ENCODE data around the gene LPAR1. TPM values are rescaled to one million over a fixed set of nuclear protein-coding genes. Genes with fewer than 3 reads are reported as not detected.
A peak's percentile ranks its signal among the peaks of the same experiment; 100 is the strongest.

Gene LPAR1
- total RNA-seq, 1 experiment from 2014 or later, result 11.0 TPM

DNA sequence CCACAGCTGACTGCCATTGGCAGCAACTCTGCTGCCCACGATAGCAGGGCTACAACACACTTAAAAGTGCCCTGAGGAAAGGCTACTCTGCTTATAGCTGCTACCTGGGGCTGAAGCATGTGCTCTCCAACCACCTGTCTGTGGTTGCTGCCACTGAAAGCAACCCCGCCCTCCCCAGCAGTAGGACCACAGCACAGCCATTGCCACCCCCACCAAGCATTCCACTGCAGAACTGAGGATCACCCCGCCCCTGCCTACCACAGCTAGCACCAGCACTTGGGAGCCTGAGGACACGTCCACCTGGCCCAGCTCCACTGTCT lies 85.8 kb downstream of the LPAR1 start:
- Histone ChIP-seq H3K27ac (ENCODE audit: low read length) (no peak overlapping the region), H3K4me1 (ENCODE audit: control insufficient read depth, insufficient read depth, low read length) (no peaks in the 10 kb centered on the region; the same call in none of the 2 replicates), H3K4me3 (ENCODE audit: low read depth in 2 of 2, low read length in 2 of 2) (no peak overlapping the region; a peak in 1 of 4 replicates), H3K9me3 (ENCODE audit: control insufficient read depth, insufficient read depth, low read depth, low read length) (0 out of 2 replicates have a peak, but pooled peaks cover 6% of the 10 kb centered on the region), H3K36me3 (ENCODE audit: control insufficient read depth, insufficient read depth, low read length) (no peaks in the 10 kb centered on the region), H3K27me3 (ENCODE audit: control insufficient read depth, insufficient read depth, low read length) (no peaks in the 10 kb centered on the region)
- CTCF ChIA-PET, result no interaction called here
- BruUV-seq (replicated peaks), result no TSS peak
- in situ Hi-C loops (cut with HindIII; ENCODE audit: low pct_unique_long_range_greater_than_20kb, low sequenced_read_pairs), result no loop called here
- no peak for DNase-seq (ENCODE audit: low read depth, low spot score)
- POLR2A ChIA-PET, result no interaction called here
- TF ChIP-seq SIN3A (IDR thresholded peaks at IDR 0.05; ENCODE audit: borderline replicate concordance, insufficient read depth, low read depth, low read length), result no peak
- TF ChIP-seq, protein P1, sequence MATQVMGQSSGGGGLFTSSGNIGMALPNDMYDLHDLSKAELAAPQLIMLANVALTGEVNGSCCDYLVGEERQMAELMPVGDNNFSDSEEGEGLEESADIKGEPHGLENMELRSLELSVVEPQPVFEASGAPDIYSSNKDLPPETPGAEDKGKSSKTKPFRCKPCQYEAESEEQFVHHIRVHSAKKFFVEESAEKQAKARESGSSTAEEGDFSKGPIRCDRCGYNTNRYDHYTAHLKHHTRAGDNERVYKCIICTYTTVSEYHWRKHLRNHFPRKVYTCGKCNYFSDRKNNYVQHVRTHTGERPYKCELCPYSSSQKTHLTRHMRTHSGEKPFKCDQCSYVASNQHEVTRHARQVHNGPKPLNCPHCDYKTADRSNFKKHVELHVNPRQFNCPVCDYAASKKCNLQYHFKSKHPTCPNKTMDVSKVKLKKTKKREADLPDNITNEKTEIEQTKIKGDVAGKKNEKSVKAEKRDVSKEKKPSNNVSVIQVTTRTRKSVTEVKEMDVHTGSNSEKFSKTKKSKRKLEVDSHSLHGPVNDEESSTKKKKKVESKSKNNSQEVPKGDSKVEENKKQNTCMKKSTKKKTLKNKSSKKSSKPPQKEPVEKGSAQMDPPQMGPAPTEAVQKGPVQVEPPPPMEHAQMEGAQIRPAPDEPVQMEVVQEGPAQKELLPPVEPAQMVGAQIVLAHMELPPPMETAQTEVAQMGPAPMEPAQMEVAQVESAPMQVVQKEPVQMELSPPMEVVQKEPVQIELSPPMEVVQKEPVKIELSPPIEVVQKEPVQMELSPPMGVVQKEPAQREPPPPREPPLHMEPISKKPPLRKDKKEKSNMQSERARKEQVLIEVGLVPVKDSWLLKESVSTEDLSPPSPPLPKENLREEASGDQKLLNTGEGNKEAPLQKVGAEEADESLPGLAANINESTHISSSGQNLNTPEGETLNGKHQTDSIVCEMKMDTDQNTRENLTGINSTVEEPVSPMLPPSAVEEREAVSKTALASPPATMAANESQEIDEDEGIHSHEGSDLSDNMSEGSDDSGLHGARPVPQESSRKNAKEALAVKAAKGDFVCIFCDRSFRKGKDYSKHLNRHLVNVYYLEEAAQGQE (IDR thresholded peaks at IDR 0.05; ENCODE audit: insufficient read depth in 1 of 2, low read depth in 2 of 2, low read length in 1 of 2), result no peak
- peak; percentile 78 for ATAC-seq
- intact Hi-C loops (cut with micrococcal nuclease; ENCODE audit: unreplicated experiment), result no loop called here

DNA sequence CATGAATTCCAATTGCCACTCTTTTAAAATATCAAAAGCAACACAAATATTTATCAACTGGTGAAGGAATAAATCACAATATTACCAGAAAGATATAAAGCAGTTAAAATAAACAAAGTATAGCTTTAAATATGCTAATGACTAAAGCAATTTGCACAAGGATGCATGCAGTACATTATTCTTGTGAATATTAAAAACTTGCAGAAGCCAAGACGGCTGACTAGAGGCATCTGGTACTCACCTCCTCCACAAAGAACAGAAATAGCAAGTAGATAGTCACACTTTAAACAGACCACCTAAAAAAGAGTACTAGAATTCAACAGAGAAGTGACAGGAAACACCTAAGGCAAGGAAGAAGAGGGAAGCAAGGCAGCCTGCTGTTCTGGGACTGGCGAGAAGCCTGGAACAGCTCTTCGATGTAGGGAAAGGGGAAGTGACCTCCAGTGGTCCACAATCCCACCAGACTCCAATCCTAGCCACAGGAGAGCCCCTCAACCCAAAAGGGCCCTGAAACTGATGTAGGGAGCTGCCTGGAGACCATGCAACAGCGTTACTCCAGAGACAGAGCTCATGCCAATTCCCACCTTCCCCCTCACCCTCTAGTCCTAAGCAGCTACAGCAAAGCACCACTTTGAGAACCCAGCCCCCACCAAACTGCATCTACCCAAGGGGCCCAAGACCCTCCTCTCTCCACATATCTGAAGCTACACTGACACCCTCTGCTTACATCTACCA lies 86.3 kb downstream of the LPAR1 start:
- H3K4me3 ChIP-seq (ENCODE audit: low read depth in 2 of 2, low read length in 2 of 2), result peak overlapping the region in 1 of 2 experiments; percentile 25; a peak in 2 of 4 replicates
- no TSS peak for BruUV-seq (replicated peaks)
- no peak for TF ChIP-seq SIN3A (IDR thresholded peaks at IDR 0.05; ENCODE audit: borderline replicate concordance, insufficient read depth, low read depth, low read length)
- no peak for TF ChIP-seq POLR2AphosphoS5 (IDR thresholded peaks at IDR 0.05; ENCODE audit: low read depth, low read length)
- TF ChIP-seq, protein P2, sequence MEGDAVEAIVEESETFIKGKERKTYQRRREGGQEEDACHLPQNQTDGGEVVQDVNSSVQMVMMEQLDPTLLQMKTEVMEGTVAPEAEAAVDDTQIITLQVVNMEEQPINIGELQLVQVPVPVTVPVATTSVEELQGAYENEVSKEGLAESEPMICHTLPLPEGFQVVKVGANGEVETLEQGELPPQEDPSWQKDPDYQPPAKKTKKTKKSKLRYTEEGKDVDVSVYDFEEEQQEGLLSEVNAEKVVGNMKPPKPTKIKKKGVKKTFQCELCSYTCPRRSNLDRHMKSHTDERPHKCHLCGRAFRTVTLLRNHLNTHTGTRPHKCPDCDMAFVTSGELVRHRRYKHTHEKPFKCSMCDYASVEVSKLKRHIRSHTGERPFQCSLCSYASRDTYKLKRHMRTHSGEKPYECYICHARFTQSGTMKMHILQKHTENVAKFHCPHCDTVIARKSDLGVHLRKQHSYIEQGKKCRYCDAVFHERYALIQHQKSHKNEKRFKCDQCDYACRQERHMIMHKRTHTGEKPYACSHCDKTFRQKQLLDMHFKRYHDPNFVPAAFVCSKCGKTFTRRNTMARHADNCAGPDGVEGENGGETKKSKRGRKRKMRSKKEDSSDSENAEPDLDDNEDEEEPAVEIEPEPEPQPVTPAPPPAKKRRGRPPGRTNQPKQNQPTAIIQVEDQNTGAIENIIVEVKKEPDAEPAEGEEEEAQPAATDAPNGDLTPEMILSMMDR (IDR thresholded peaks at IDR 0.05), result no peak
- TF ChIP-seq, protein P1 (IDR thresholded peaks at IDR 0.05; ENCODE audit: insufficient read depth in 1 of 2, low read depth in 2 of 2, low read length in 1 of 2), result no peak
- TF ChIP-seq TCF7L2 (IDR thresholded peaks at IDR 0.05; ENCODE audit: low read depth, low read length), result no peak
- POLR2A ChIA-PET, result interaction anchor here (0.5 kb wide), 1 partner anchor 85 kb away, joined by 3 read pairs; no protein-coding TSS in a partner anchor
- ATAC-seq (peak; percentile 69), DNase-seq (ENCODE audit: low read depth, low spot score) (no peak)
- CTCF ChIA-PET, result no interaction called here
- no peaks in the 10 kb centered on the region for H3K27me3 ChIP-seq (ENCODE audit: control insufficient read depth, insufficient read depth, low read length)
- in situ Hi-C loops (cut with HindIII; ENCODE audit: low pct_unique_long_range_greater_than_20kb, low sequenced_read_pairs), result no loop called here
- 0 out of 2 replicates have a peak, but pooled peaks cover 6% of the 10 kb centered on the region for H3K9me3 ChIP-seq (ENCODE audit: control insufficient read depth, insufficient read depth, low read depth, low read length)
- intact Hi-C loops (cut with micrococcal nuclease; ENCODE audit: unreplicated experiment), result no loop called here
- no peaks in the 10 kb centered on the region; the same call in none of the 2 replicates for H3K4me1 ChIP-seq (ENCODE audit: control insufficient read depth, insufficient read depth, low read length)
- no peak overlapping the region for H3K27ac ChIP-seq (ENCODE audit: low read length)
- H3K36me3 ChIP-seq (ENCODE audit: control insufficient read depth, insufficient read depth, low read length), result no peaks in the 10 kb centered on the region

Data from Panc1 (cell line).